Vagina (tissue), 2 donors: ENCODE data around the gene MTCH1. TPM values are rescaled to one million over a fixed set of nuclear protein-coding genes. Genes with fewer than 3 reads are reported as not detected.

Experiments
- DNase-seq, 2 donors: peaks; one replicate each; pipeline ENCODE4 v3.0.0-alpha.2; 2017; ENCODE audit errors: extremely low spot score in 2 of 2
- H3K27ac ChIP-seq: fragments of 200-600 bp; sonication (generic); one replicate; pipeline ENCODE4 v1.5.1; 2019
- H3K27me3 ChIP-seq: fragments of 200-600 bp; sonication (generic); one replicate; pipeline ENCODE4 v1.5.1; 2019
- H3K36me3 ChIP-seq, 2 donors: fragments of 200-600 bp; sonication (generic); one replicate each; pipeline ENCODE4 v1.5.1; 2017 to 2019
- H3K4me1 ChIP-seq: fragments of 200-600 bp; sonication (generic); one replicate; pipeline ENCODE4 v1.5.1; 2019
- H3K4me3 ChIP-seq, 2 donors: fragments of 200-600 bp; sonication (generic); 1 replicate in 1 of 2; 2 replicates in 1 of 2; pipeline ENCODE4 v1.5.1; 2016 to 2019
- H3K9me3 ChIP-seq: fragments of 200-600 bp; sonication (generic); one replicate; pipeline ENCODE4 v1.5.1; 2019
- POLR2A ChIP-seq, 2 donors: fragments of 450-650 bp; IDR thresholded peaks; one replicate each; pipeline ENCODE4 v1.6.1; 2017; ENCODE audit warnings: antibody characterized with exemption in 2 of 2, mild to moderate bottlenecking in 2 of 2, moderate library complexity in 2 of 2
- POLR2AphosphoS5 ChIP-seq, 2 donors: sonication (generic); formaldehyde crosslinking; IDR thresholded peaks; one replicate each; pipeline ENCODE4 v1.9.0; 2017; ENCODE audit warnings: antibody characterized with exemption in 2 of 2, mild to moderate bottlenecking in 2 of 2, low read depth in 1 of 2; ENCODE audit not compliant: insufficient read depth in 1 of 2
- intact Hi-C: fragments of 100-400 bp; cut with DNase I; formaldehyde crosslinking; loops from one replicate; pipeline ENCODE4 v1.15.1; 2023
- total RNA-seq: library from RNA; depleted of rRNA; stranded (reverse); fragments of >200 nt; gene quantifications from one replicate; pipeline ENCODE4 v1.2.3, GENCODE V29; 2016
- TF ChIP-seq, protein P1 (sequence below), 3 experiments: fragments of 450-650 bp in 2 of 3; fragments of 200-600 bp in 1 of 3; sonication (generic) in 1 of 3; IDR thresholded peaks; one replicate each; pipeline ENCODE4 v1.5.1; 2017 to 2019; ENCODE audit warnings: antibody characterized with exemption in 3 of 3, mild to moderate bottlenecking in 2 of 3, moderate library complexity in 2 of 3

MTCH1 gene
- total RNA-seq, 1 donor from 2014 or later = 233 TPM

DNA sequence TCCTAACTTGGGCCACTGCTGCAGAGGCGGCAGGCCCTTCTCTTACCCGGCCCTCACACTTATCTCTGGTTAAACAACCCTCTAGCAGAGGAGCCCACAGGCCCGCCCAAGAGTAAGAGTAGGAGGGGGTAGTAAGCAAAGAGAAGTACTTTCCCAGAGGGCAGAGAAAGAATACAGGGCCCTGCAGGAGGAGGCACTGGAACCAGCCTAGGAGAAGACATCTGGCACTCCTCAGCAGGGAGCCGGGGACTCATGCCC, 10.1 kb downstream of the MTCH1 start:
- intact Hi-C loops = no loop called here
- DNase-seq = no peak
- no peaks in the 10 kb centered on the region for H3K27me3 ChIP-seq
- no peak overlapping the region for H3K4me3 ChIP-seq
- H3K4me1 ChIP-seq = peaks cover 61% of the 10 kb centered on the region
- TF ChIP-seq POLR2A (IDR thresholded peaks at IDR 0.05) = no peak
- H3K27ac ChIP-seq = peak overlapping the region; percentile 86
- H3K36me3 ChIP-seq = peaks cover 0 to 74% of the 10 kb centered on the region in 2 donors
- no peaks in the 10 kb centered on the region for H3K9me3 ChIP-seq

DNA sequence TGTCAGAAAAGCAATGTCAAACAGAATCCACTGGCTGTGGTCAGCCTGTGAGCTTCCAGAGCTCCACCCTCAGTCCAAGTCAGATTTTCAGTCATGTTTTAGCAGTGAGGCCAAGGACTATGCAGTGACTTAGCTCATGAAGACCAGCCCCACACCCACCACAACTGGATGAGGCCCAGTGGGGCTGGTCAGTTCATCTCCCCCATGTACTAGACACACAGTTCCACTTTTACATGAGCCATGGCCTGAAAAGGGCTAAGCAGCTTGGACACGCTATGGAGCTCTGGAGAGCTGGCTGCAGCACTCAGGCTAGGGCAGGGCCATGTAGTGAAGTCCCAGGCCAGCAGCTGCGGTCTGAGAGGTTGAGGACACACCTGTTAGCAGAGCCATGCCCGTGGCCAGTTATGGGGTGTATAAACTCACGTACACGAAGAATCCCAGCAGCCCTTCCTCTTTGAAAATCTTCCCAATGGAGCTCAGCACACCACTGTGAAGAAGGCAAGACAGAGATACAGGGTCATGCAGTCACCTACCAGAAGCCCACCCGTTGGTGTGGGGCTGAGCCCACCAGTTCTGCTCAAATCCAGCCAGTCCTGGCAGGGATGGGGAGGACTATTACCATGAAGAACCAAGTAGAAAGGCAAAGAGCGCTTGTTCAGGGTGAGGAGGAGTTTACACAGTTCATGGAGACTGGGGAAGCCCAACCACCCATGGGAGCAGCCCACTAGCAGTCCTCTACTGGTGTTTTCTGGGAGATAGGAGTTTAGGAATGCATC, 10.6 kb downstream of the MTCH1 start:
- intact Hi-C loops = no loop called here
- peaks cover 59% of the 10 kb centered on the region for H3K4me1 ChIP-seq
- no peak for DNase-seq

DNA sequence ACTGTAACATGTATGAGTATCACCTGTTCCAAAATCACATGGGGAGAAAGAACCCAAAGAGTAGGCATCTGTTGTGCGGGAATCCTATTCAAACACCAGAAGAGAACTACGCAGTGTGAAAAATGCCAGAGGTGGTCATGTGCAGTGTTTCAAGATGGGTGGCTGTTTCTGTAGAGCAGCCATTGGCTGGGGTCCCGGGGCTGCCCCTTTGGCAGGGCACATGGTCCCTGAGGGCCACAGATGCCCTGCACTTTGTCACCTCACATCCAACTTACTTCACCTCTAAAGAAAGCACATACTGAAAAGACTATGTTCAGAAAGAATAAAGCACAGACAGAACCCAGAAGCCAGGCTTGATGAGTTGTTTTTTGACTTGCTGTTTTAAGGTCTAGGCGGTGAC, 12.3 kb downstream of the MTCH1 start:
- intact Hi-C loops = no loop called here
- Histone ChIP-seq H3K36me3 (peaks cover 0 to 97% of the 10 kb centered on the region in 2 donors), H3K4me3 (no peak overlapping the region), H3K4me1 (peaks cover 61% of the 10 kb centered on the region), H3K9me3 (no peaks in the 10 kb centered on the region), H3K27me3 (no peaks in the 10 kb centered on the region), H3K27ac (peak overlapping the region; percentile 79)
- DNase-seq = no peak
- TF ChIP-seq, protein P1, sequence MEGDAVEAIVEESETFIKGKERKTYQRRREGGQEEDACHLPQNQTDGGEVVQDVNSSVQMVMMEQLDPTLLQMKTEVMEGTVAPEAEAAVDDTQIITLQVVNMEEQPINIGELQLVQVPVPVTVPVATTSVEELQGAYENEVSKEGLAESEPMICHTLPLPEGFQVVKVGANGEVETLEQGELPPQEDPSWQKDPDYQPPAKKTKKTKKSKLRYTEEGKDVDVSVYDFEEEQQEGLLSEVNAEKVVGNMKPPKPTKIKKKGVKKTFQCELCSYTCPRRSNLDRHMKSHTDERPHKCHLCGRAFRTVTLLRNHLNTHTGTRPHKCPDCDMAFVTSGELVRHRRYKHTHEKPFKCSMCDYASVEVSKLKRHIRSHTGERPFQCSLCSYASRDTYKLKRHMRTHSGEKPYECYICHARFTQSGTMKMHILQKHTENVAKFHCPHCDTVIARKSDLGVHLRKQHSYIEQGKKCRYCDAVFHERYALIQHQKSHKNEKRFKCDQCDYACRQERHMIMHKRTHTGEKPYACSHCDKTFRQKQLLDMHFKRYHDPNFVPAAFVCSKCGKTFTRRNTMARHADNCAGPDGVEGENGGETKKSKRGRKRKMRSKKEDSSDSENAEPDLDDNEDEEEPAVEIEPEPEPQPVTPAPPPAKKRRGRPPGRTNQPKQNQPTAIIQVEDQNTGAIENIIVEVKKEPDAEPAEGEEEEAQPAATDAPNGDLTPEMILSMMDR (IDR thresholded peaks at IDR 0.05) = no peak
- no peak for TF ChIP-seq POLR2A (IDR thresholded peaks at IDR 0.05)
- no peak for TF ChIP-seq POLR2AphosphoS5 (IDR thresholded peaks at IDR 0.05; ENCODE audit: insufficient read depth in 1 of 2, low read depth in 1 of 2)

More for the DNA sequence above, 10.6 kb downstream of the MTCH1 start:
- TF ChIP-seq POLR2A (IDR thresholded peaks at IDR 0.05) = no peak
- TF ChIP-seq POLR2AphosphoS5 (IDR thresholded peaks at IDR 0.05; ENCODE audit: insufficient read depth in 1 of 2, low read depth in 1 of 2) = no peak
- TF ChIP-seq, protein P1 (IDR thresholded peaks at IDR 0.05) = no peak
- Histone ChIP-seq H3K27me3 (no peaks in the 10 kb centered on the region), H3K36me3 (peaks cover 0 to 79% of the 10 kb centered on the region in 2 donors), H3K27ac (peak overlapping the region; percentile 86), H3K4me3 (no peak overlapping the region), H3K9me3 (no peaks in the 10 kb centered on the region)

DNA sequence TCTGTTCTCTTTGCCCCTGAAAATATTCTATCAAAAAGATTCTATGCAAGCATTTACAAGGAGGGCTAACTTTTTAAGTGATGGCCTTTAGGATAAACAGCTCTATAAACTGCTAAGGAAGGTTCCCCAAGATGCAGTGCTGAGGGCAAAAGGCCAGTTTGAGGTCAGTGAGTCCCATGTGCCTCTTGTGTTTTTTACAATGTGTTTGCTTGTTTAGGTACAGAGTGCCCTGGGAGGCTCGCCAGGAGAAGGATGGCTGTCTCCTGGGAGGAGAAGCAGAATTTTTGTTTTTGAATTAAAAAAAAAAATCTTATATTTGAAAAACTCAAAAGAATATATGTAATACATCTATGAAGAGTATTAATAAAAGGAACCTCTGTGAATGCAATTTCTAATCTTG, 12.8 kb downstream of the MTCH1 start:
- Histone ChIP-seq H3K4me3 (no peak overlapping the region), H3K27ac (peak overlapping the region; percentile 79), H3K9me3 (no peaks in the 10 kb centered on the region), H3K27me3 (no peaks in the 10 kb centered on the region), H3K36me3 (peaks cover 0 to 97% of the 10 kb centered on the region in 2 donors), H3K4me1 (peaks cover 61% of the 10 kb centered on the region)
- intact Hi-C loops = no loop called here
- TF ChIP-seq POLR2A (IDR thresholded peaks at IDR 0.05) (no peak), POLR2AphosphoS5 (IDR thresholded peaks at IDR 0.05; ENCODE audit: insufficient read depth in 1 of 2, low read depth in 1 of 2) (no peak)
- TF ChIP-seq, protein P1 (IDR thresholded peaks at IDR 0.05) = no peak
- no peak for DNase-seq

DNA sequence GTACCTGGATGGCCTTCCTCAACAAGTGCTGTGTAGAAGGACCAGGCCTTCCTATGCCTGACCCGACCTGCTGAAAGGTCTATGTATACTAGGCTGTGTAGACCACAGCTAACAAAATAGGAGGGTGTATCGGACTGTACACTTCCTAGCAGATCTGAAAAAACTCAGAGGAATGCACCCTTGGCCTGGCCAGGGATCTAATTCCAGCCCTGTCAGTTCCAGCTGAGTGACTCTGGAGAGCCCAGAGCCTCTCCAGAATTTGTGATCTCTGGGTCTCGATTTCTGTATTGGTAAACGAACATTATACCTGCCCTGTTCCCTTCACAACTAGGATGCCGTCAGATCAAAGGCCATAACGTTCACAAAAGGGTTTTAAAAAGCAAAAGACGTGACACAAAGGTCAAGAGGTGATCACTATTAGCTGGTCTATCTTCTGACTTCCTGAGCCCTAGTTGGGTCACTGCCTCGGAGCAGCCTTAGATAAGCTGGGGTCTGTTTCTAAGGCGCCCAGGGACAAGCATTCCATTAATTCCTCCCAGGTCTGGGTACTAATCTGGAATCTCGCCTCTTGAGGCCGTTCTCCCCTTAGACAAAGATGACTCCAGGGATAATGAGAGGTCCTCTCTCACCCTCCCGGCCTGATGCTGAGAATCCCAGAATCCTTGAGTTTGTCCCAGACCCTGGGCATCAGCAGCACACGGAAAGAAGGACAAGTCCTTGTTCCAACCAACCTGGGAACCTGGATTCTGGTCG, 13.9 kb downstream of the MTCH1 start:
- Histone ChIP-seq H3K36me3 (peaks cover 0 to 96% of the 10 kb centered on the region in 2 donors), H3K4me1 (peaks cover 63% of the 10 kb centered on the region), H3K27ac (peak overlapping the region; percentile 79), H3K4me3 (no peak overlapping the region), H3K27me3 (no peaks in the 10 kb centered on the region), H3K9me3 (no peaks in the 10 kb centered on the region)
- TF ChIP-seq POLR2AphosphoS5 (IDR thresholded peaks at IDR 0.05; ENCODE audit: insufficient read depth in 1 of 2, low read depth in 1 of 2) (no peak), POLR2A (IDR thresholded peaks at IDR 0.05) (no peak)
- TF ChIP-seq, protein P1 (IDR thresholded peaks at IDR 0.05) = no peak
- intact Hi-C loops = no loop called here
- DNase-seq = no peak
